Measurements from ENCODE around the gene OR52I1. TPM values are rescaled to one million over a fixed set of nuclear protein-coding genes. Genes with fewer than 3 reads are reported as not detected.

The OR52I1 gene
- polyA plus RNA-seq, 2 of the 4 experiments (the other 2 are of a cell fraction), result not detected

- Histone ChIP-seq H3K9me3 (no peaks in the 10 kb centered on the region), H3K4me1 (no peaks in the 10 kb centered on the region), H3K4me2 (no peak overlapping the region), H3K27ac (no peak overlapping the region), H3K4me3 (no peak overlapping the region)
- 56% methylated on average over 18 of the region's 18 CpGs for WGBS (ENCODE audit: missing lambda C conversion rate)
- POLR2A ChIA-PET, result no interaction called here
- CTCF ChIA-PET, result no interaction called here
- TF ChIP-seq JUN (IDR thresholded peaks at IDR 0.05) (no peak), CBX2 (IDR thresholded peaks at IDR 0.05; ENCODE audit: borderline replicate concordance, low read depth) (no peak), FOSB (CRISPR knock-in tag; IDR thresholded peaks at IDR 0.05) (no peak), NR3C1 (IDR thresholded peaks at IDR 0.05) (no peak), EP300 (IDR thresholded peaks at IDR 0.05) (no peak), RAD21 (conservative IDR thresholded peaks at IDR 0.05 in 1 of 2, IDR thresholded peaks at IDR 0.05 in 1 of 2) (no peak), CHD2 (IDR thresholded peaks at IDR 0.05; ENCODE audit: low read length, partially characterized antibody) (no peak), FOSL2 (IDR thresholded peaks at IDR 0.05) (no peak), FOSL2 (CRISPR knock-in tag; IDR thresholded peaks at IDR 0.05) (no peak), CEBPB (IDR thresholded peaks at IDR 0.05) (no peak), ESRRA (IDR thresholded peaks at IDR 0.05; ENCODE audit: borderline replicate concordance, low read length) (no peak), HMGXB4 (CRISPR knock-in tag; IDR thresholded peaks at IDR 0.05; ENCODE audit: borderline replicate concordance) (no peak), RFX5 (IDR thresholded peaks at IDR 0.05) (no peak), ZSCAN20 (CRISPR knock-in tag; IDR thresholded peaks at IDR 0.05) (no peak), TFCP2L1 (CRISPR knock-in tag; IDR thresholded peaks at IDR 0.05) (no peak), MYC (IDR thresholded peaks at IDR 0.05; ENCODE audit: borderline replicate concordance, low read length) (no peak)
- TF ChIP-seq, protein P1, sequence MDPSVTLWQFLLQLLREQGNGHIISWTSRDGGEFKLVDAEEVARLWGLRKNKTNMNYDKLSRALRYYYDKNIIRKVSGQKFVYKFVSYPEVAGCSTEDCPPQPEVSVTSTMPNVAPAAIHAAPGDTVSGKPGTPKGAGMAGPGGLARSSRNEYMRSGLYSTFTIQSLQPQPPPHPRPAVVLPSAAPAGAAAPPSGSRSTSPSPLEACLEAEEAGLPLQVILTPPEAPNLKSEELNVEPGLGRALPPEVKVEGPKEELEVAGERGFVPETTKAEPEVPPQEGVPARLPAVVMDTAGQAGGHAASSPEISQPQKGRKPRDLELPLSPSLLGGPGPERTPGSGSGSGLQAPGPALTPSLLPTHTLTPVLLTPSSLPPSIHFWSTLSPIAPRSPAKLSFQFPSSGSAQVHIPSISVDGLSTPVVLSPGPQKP (IDR thresholded peaks at IDR 0.05; ENCODE audit: low read depth, low read length), result no peak
- TF ChIP-seq, protein P2, sequence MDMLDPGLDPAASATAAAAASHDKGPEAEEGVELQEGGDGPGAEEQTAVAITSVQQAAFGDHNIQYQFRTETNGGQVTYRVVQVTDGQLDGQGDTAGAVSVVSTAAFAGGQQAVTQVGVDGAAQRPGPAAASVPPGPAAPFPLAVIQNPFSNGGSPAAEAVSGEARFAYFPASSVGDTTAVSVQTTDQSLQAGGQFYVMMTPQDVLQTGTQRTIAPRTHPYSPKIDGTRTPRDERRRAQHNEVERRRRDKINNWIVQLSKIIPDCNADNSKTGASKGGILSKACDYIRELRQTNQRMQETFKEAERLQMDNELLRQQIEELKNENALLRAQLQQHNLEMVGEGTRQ (IDR thresholded peaks at IDR 0.05), result no peak
- TF ChIP-seq, protein P3, sequence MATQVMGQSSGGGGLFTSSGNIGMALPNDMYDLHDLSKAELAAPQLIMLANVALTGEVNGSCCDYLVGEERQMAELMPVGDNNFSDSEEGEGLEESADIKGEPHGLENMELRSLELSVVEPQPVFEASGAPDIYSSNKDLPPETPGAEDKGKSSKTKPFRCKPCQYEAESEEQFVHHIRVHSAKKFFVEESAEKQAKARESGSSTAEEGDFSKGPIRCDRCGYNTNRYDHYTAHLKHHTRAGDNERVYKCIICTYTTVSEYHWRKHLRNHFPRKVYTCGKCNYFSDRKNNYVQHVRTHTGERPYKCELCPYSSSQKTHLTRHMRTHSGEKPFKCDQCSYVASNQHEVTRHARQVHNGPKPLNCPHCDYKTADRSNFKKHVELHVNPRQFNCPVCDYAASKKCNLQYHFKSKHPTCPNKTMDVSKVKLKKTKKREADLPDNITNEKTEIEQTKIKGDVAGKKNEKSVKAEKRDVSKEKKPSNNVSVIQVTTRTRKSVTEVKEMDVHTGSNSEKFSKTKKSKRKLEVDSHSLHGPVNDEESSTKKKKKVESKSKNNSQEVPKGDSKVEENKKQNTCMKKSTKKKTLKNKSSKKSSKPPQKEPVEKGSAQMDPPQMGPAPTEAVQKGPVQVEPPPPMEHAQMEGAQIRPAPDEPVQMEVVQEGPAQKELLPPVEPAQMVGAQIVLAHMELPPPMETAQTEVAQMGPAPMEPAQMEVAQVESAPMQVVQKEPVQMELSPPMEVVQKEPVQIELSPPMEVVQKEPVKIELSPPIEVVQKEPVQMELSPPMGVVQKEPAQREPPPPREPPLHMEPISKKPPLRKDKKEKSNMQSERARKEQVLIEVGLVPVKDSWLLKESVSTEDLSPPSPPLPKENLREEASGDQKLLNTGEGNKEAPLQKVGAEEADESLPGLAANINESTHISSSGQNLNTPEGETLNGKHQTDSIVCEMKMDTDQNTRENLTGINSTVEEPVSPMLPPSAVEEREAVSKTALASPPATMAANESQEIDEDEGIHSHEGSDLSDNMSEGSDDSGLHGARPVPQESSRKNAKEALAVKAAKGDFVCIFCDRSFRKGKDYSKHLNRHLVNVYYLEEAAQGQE (IDR thresholded peaks at IDR 0.05), result no peak
- ATAC-seq (no peak), FAIRE-seq (no peak), DNase-seq (ENCODE audit: low read depth in 1 of 2, low spot score in 1 of 2) (no peak)
Observed at GRCh38 chr11:4569075-4569474, 24.8 kb upstream of the OR52I1 start.

- no peak for ATAC-seq
- WGBS (ENCODE audit: missing lambda C conversion rate), result 20% methylated on average over 3 of the region's 3 CpGs
- ChIA-PET CTCF (interaction anchor here (1.1 kb wide), 1 partner anchor 389 kb away, joined by 3 read pairs; no protein-coding TSS in a partner anchor), POLR2A (no interaction called here)
- no peak for FAIRE-seq
- no peaks in the 10 kb centered on the region for H3K9me3 ChIP-seq
- no peak for DNase-seq (ENCODE audit: low read depth in 1 of 2, low spot score in 1 of 2)
- no peaks in the 10 kb centered on the region for H3K4me1 ChIP-seq
- no peak overlapping the region for H3K27ac ChIP-seq
- H3K4me3 ChIP-seq, result no peak overlapping the region
- no peak overlapping the region for H3K4me2 ChIP-seq
- TF ChIP-seq, protein P4, sequence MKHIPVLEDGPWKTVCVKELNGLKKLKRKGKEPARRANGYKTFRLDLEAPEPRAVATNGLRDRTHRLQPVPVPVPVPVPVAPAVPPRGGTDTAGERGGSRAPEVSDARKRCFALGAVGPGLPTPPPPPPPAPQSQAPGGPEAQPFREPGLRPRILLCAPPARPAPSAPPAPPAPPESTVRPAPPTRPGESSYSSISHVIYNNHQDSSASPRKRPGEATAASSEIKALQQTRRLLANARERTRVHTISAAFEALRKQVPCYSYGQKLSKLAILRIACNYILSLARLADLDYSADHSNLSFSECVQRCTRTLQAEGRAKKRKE (CRISPR knock-in tag; IDR thresholded peaks at IDR 0.05; ENCODE audit: low read depth), result no peak
- no peak for TF ChIP-seq TP53 (CRISPR knock-in tag; IDR thresholded peaks at IDR 0.05)
- TF ChIP-seq HOXB13 (CRISPR knock-in tag; IDR thresholded peaks at IDR 0.05; ENCODE audit: low read depth), result no peak
- TF ChIP-seq, protein P5, sequence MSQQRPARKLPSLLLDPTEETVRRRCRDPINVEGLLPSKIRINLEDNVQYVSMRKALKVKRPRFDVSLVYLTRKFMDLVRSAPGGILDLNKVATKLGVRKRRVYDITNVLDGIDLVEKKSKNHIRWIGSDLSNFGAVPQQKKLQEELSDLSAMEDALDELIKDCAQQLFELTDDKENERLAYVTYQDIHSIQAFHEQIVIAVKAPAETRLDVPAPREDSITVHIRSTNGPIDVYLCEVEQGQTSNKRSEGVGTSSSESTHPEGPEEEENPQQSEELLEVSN (IDR thresholded peaks at IDR 0.05; ENCODE audit: borderline replicate concordance, low read depth), result no peak
- TF ChIP-seq TFCP2L1 (CRISPR knock-in tag; IDR thresholded peaks at IDR 0.05), result no peak
- no peak for TF ChIP-seq EHF (CRISPR knock-in tag; IDR thresholded peaks at IDR 0.05)
- no peak for TF ChIP-seq HEYL (CRISPR knock-in tag; IDR thresholded peaks at IDR 0.05)
- no peak for TF ChIP-seq FOSL2 (IDR thresholded peaks at IDR 0.05)
- TF ChIP-seq FOSL2 (CRISPR knock-in tag; IDR thresholded peaks at IDR 0.05), result no peak
- no peak for TF ChIP-seq GATA3 (IDR thresholded peaks at IDR 0.05; ENCODE audit: borderline replicate concordance)
- no peak for TF ChIP-seq ZC3H11A (IDR thresholded peaks at IDR 0.05)
Observed at GRCh38 chr11:4576880-4577279, 17.0 kb upstream of the OR52I1 start.
